Measurements from ENCODE around the gene PTPRZ1.

DNA sequence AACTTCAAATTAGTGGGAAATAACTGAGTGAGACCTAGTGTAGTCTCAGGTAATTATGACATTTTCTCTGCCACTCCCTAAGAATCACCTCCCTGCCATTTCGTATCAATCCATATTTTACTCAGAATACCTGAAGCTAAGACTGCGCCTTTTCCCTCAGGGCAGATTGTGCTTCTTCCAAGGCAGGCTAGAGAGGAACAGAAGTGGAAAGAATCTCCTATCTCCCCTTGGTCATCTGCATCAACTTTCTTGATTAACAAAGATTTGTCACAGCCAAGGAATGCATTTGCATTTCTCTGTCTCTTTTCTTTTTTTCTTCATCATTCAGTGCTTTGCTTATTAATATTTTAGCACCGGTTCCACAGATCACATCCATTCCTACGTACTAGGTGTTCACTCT, 119.1 kb downstream of the PTPRZ1 start:
- no peak for TF ChIP-seq EZH2phosphoT487 (IDR thresholded peaks at IDR 0.05; ENCODE audit: borderline replicate concordance, low read length)
- TF ChIP-seq, protein P1, sequence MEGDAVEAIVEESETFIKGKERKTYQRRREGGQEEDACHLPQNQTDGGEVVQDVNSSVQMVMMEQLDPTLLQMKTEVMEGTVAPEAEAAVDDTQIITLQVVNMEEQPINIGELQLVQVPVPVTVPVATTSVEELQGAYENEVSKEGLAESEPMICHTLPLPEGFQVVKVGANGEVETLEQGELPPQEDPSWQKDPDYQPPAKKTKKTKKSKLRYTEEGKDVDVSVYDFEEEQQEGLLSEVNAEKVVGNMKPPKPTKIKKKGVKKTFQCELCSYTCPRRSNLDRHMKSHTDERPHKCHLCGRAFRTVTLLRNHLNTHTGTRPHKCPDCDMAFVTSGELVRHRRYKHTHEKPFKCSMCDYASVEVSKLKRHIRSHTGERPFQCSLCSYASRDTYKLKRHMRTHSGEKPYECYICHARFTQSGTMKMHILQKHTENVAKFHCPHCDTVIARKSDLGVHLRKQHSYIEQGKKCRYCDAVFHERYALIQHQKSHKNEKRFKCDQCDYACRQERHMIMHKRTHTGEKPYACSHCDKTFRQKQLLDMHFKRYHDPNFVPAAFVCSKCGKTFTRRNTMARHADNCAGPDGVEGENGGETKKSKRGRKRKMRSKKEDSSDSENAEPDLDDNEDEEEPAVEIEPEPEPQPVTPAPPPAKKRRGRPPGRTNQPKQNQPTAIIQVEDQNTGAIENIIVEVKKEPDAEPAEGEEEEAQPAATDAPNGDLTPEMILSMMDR (conservative IDR thresholded peaks at IDR 0.05; ENCODE audit: low read depth, low read length) = no peak
- no peak for TF ChIP-seq EZH2 (IDR thresholded peaks at IDR 0.05; ENCODE audit: low read length, unreplicated experiment)
